Left ventricle myocardium inferior (tissue), 1 donor: Measurements from ENCODE around the gene BPIFB4. TPM values are rescaled to one million over a fixed set of nuclear protein-coding genes. Genes with fewer than 3 reads are reported as not detected.

Experiments used
- DNase-seq: peaks from one replicate; pipeline ENCODE4 v3.0.0-alpha.2; 2020
- H3K27ac ChIP-seq: fragments of 200-600 bp; replicated peaks from 2 replicates; pipeline ENCODE4 v1.8.0; 2021
- H3K27me3 ChIP-seq: fragments of 200-600 bp; 2 replicates; pipeline ENCODE4 v1.8.0; 2021; ENCODE audit warnings: low read depth
- H3K36me3 ChIP-seq: fragments of 200-600 bp; 2 replicates; pipeline ENCODE4 v1.8.0; 2021
- H3K4me1 ChIP-seq: fragments of 200-600 bp; 2 replicates; pipeline ENCODE4 v1.8.0; 2021
- H3K4me3 ChIP-seq: fragments of 200-600 bp; 2 replicates; pipeline ENCODE4 v1.8.0; 2021; ENCODE audit warnings: mild to moderate bottlenecking, moderate library complexity
- H3K9me3 ChIP-seq: fragments of 200-600 bp; replicated peaks from 2 replicates; pipeline ENCODE4 v1.8.0; 2021
- CTCF ChIP-seq: fragments of 200-600 bp; IDR thresholded peaks from 2 replicates; pipeline ENCODE4 v1.8.0; 2021; ENCODE audit warnings: antibody characterized with exemption, mild to moderate bottlenecking, borderline replicate concordance
- intact Hi-C: fragments of 100-400 bp; cut with micrococcal nuclease; formaldehyde crosslinking; loops from one replicate; pipeline ENCODE4 v1.11.0; 2022
- long read RNA-seq: library from polyadenylated mRNA; unstranded; transcript quantifications from one replicate; pipeline ENCODE4 v2.0.0, GENCODE V29; 2021
- total RNA-seq: library from RNA; stranded (reverse); fragmentation: NEBNext Ultra II Directional; extraction: Animal tissue kit (Norgen Biotek cat#: 25700); gene quantifications from one replicate; pipeline ENCODE4 v1.2.1, GENCODE V29; 2021
- donor health status: DM: no; HTN: yes; CAD: no; lungs with severe emphysema.

The BPIFB4 gene
- total RNA-seq: not detected
- long read RNA-seq: 0 reads

- no peak within 1 kb of the TSS for H3K27ac ChIP-seq
- H3K27me3 ChIP-seq: peaks cover 45% of the 10 kb centered on the region
- H3K9me3 ChIP-seq: no peaks in the 10 kb centered on the region
- no peaks in the 10 kb centered on the region for H3K36me3 ChIP-seq
- TF ChIP-seq CTCF: no peak
- intact Hi-C loops: no loop called here
- H3K4me1 ChIP-seq: no peaks in the 10 kb centered on the region
- no peak for DNase-seq
- no peak within 1 kb of the TSS for H3K4me3 ChIP-seq
Measured at GRCh38 chr20:33079259-33079658, at the start of gene BPIFB4. Gene BPIFB4 (plus strand): TSS chr20:33079643. CDS start chr20:33081527, 1,884 bp downstream.

- no peak for DNase-seq
- Histone ChIP-seq H3K9me3 (peaks cover 5% of the 10 kb centered on the region), H3K27me3 (peaks cover 29% of the 10 kb centered on the region), H3K4me3 (no peak overlapping the region), H3K27ac (no peak overlapping the region), H3K4me1 (no peaks in the 10 kb centered on the region), H3K36me3 (no peaks in the 10 kb centered on the region)
- intact Hi-C loops: no loop called here
- no peak for TF ChIP-seq CTCF
Measured at GRCh38 chr20:33030076-33030475, 49.4 kb upstream of the BPIFB4 start.

GRCh38 chr20:33030569-33030968, 48.9 kb upstream of the BPIFB4 start:
- intact Hi-C loops: no loop called here
- Histone ChIP-seq H3K36me3 (no peaks in the 10 kb centered on the region), H3K27me3 (peaks cover 29% of the 10 kb centered on the region), H3K4me1 (no peaks in the 10 kb centered on the region), H3K27ac (no peak overlapping the region), H3K4me3 (no peak overlapping the region), H3K9me3 (peaks cover 5% of the 10 kb centered on the region)
- TF ChIP-seq CTCF: no peak
- DNase-seq: no peak

- no peak for TF ChIP-seq CTCF
Measured at GRCh38 chr20:33031531-33031930, 47.9 kb upstream of the BPIFB4 start, which contains the start of gene BPIFB6. Gene BPIFB6 (plus strand): TSS chr20:33031648. CDS start chr20:33031648, 0 bp downstream.

GRCh38 chr20:33032555-33032954, 46.9 kb upstream of the BPIFB4 start:
- Histone ChIP-seq H3K27me3 (peaks cover 23% of the 10 kb centered on the region), H3K4me3 (no peak overlapping the region), H3K27ac (no peak overlapping the region), H3K9me3 (peaks cover 5% of the 10 kb centered on the region), H3K4me1 (no peaks in the 10 kb centered on the region), H3K36me3 (no peaks in the 10 kb centered on the region)
- intact Hi-C loops: no loop called here
- no peak for DNase-seq
- TF ChIP-seq CTCF: no peak

More at GRCh38 chr20:33031531-33031930, 47.9 kb upstream of the BPIFB4 start, which contains the start of gene BPIFB6:
- Histone ChIP-seq H3K4me3 (no peak within 1 kb of the TSS), H3K27ac (no peak within 1 kb of the TSS), H3K9me3 (peaks cover 5% of the 10 kb centered on the region), H3K27me3 (peaks cover 29% of the 10 kb centered on the region), H3K4me1 (no peaks in the 10 kb centered on the region), H3K36me3 (no peaks in the 10 kb centered on the region)
- DNase-seq: no peak
- intact Hi-C loops: no loop called here

- H3K27me3 ChIP-seq: peaks cover 14% of the 10 kb centered on the region
- H3K4me3 ChIP-seq: no peak overlapping the region
- no peaks in the 10 kb centered on the region for H3K36me3 ChIP-seq
- H3K27ac ChIP-seq: no peak overlapping the region
- peaks cover 5% of the 10 kb centered on the region for H3K9me3 ChIP-seq
- no peaks in the 10 kb centered on the region for H3K4me1 ChIP-seq
- intact Hi-C loops: no loop called here
- no peak for TF ChIP-seq CTCF
- no peak for DNase-seq
Measured at GRCh38 chr20:33033381-33033780, 46.1 kb upstream of the BPIFB4 start.
